Transverse colon (tissue), 4 donors: ENCODE data around the gene ZNF33B. TPM values are rescaled to one million over a fixed set of nuclear protein-coding genes. Genes with fewer than 3 reads are reported as not detected.

ENCODE experiments used
- DNase-seq: peaks from one replicate; pipeline ENCODE4 v3.0.0-alpha.2; 2019
- H3K27ac ChIP-seq, 4 donors: fragments of 200-600 bp; sonication (generic); 2 replicates each; pipeline ENCODE4 v1.5.1; 2016 to 2018; ENCODE audit warnings: inconsistent platforms in 4 of 4
- H3K27me3 ChIP-seq: fragments of 200-600 bp; sonication (generic); 2 replicates; pipeline ENCODE4 v1.5.1; 2017; ENCODE audit warnings: inconsistent platforms
- H3K36me3 ChIP-seq, 4 donors: fragments of 200-600 bp; sonication (generic); 2 replicates each; pipeline ENCODE4 v1.5.1; 2017 to 2019; ENCODE audit warnings: inconsistent platforms in 4 of 4
- H3K4me1 ChIP-seq, 4 donors: fragments of 200-600 bp; sonication (generic); 2 replicates each; pipeline ENCODE4 v1.5.1; 2017 to 2020; ENCODE audit warnings: inconsistent platforms in 4 of 4
- H3K4me3 ChIP-seq, 4 donors: fragments of 200-600 bp; sonication (generic); 1 replicate in 1 of 4; 2 replicates in 3 of 4; pipeline versions ENCODE4 v1.5.1 to v1.6.1; 2017 to 2019; ENCODE audit warnings: inconsistent platforms in 4 of 4
- H3K9me3 ChIP-seq, 2 donors: fragments of 200-600 bp; sonication (generic); 2 replicates each; pipeline ENCODE4 v1.5.1; 2017 to 2019; ENCODE audit warnings: inconsistent platforms in 2 of 2
- EP300 ChIP-seq: sonication (generic); formaldehyde crosslinking; IDR thresholded peaks from one replicate; pipeline ENCODE4 v1.6.1; 2017; ENCODE audit warnings: antibody characterized with exemption, low read depth
- POLR2A ChIP-seq: fragments of 450-650 bp; IDR thresholded peaks from one replicate; pipeline ENCODE4 v1.6.1; 2016; ENCODE audit warnings: antibody characterized with exemption, mild to moderate bottlenecking, moderate library complexity
- POLR2AphosphoS5 ChIP-seq, 3 donors: sonication (generic); formaldehyde crosslinking; IDR thresholded peaks; one replicate each; pipeline ENCODE4 v1.6.1; 2016; ENCODE audit warnings: antibody characterized with exemption in 3 of 3
- WGBS, 2 donors: methylation state at CpG; one replicate each; pipeline ENCODE4 v1.1.5; 2018; ENCODE audit warnings: low coverage in 1 of 2; 5-methylcytosine and 5-hydroxymethylcytosine counted together
- in situ Hi-C, 4 donors: fragments of 200-750 bp; cut with MboI; loops; one replicate each; pipeline versions ENCODE4 v1.15.0 to v1.15.1; 2017; ENCODE audit warnings: low sequenced_read_pairs in 3 of 4, low pct_ligation_motif_present in 1 of 4, low pct_unique_long_range_greater_than_20kb in 1 of 4
- intact Hi-C: fragments of 100-400 bp; cut with DNase I; formaldehyde crosslinking; loops from one replicate; pipeline ENCODE4 v1.15.1; 2023; ENCODE audit warnings: low total_unique reads
- total RNA-seq, 4 donors: library from RNA; depleted of rRNA; stranded (reverse); fragments of >200 nt; gene quantifications; one replicate each; pipeline ENCODE4 v1.1.0, GENCODE V29; 2016
- TF ChIP-seq, protein P1 (sequence below), 5 experiments: fragments of 200-600 bp in 3 of 5; fragments of 450-650 bp in 2 of 5; sonication (generic) in 3 of 5; IDR thresholded peaks; 1 replicate in 2 of 5; 2 replicates in 3 of 5; pipeline ENCODE4 v1.5.1; 2016 to 2017; ENCODE audit warnings: antibody characterized with exemption in 5 of 5, inconsistent platforms in 3 of 5, mild to moderate bottlenecking in 2 of 5, moderate library complexity in 1 of 5

ZNF33B gene
- total RNA-seq, 4 donors from 2014 or later = 4.1 to 20.3 (median 12.9) TPM

GRCh38 chr10:42654419-42654818, 16.0 kb upstream of the ZNF33B start:
- in situ Hi-C loops = no loop called here
- H3K9me3 ChIP-seq = no peaks in the 10 kb centered on the region
- no peak overlapping the region for H3K4me3 ChIP-seq
- DNase-seq = no peak
- no peaks in the 10 kb centered on the region for H3K36me3 ChIP-seq
- no peaks in the 10 kb centered on the region for H3K4me1 ChIP-seq
- H3K27ac ChIP-seq = no peak overlapping the region
- H3K27me3 ChIP-seq = no peaks in the 10 kb centered on the region
- intact Hi-C loops = no loop called here
- TF ChIP-seq POLR2A (no peak), EP300 (no peak), POLR2AphosphoS5 (IDR thresholded peaks at IDR 0.05) (no peak)
- TF ChIP-seq, protein P1, sequence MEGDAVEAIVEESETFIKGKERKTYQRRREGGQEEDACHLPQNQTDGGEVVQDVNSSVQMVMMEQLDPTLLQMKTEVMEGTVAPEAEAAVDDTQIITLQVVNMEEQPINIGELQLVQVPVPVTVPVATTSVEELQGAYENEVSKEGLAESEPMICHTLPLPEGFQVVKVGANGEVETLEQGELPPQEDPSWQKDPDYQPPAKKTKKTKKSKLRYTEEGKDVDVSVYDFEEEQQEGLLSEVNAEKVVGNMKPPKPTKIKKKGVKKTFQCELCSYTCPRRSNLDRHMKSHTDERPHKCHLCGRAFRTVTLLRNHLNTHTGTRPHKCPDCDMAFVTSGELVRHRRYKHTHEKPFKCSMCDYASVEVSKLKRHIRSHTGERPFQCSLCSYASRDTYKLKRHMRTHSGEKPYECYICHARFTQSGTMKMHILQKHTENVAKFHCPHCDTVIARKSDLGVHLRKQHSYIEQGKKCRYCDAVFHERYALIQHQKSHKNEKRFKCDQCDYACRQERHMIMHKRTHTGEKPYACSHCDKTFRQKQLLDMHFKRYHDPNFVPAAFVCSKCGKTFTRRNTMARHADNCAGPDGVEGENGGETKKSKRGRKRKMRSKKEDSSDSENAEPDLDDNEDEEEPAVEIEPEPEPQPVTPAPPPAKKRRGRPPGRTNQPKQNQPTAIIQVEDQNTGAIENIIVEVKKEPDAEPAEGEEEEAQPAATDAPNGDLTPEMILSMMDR (IDR thresholded peaks at IDR 0.05) = no peak
- 90 to 97% methylated on average over 6 of the region's 6 CpGs for WGBS, 2 donors

DNA sequence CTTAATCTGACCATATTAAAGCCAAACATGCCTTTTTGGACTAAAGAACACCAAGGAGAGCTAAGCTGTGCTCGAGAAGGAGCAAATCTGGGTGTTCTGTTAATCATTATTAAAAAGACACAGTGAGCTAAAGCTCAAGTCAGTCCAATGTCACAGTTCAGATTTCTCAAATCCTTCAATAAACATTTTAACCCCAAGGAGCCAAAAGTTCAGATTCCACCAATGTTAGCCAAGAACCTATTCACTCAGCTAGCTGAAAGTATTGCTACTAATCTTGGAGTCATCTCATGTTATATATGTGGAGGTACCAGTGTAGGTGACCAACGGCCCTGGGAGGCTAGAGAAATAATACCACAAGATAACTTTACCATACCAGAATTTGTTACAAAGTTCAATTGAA, 14.5 kb upstream of the ZNF33B start:
- 27 to 34% methylated on average over 2 of the region's 2 CpGs for WGBS, 2 donors
- DNase-seq = no peak

GRCh38 chr10:42650374-42650773, 12.0 kb upstream of the ZNF33B start:
- in situ Hi-C loops (no loop called here), intact Hi-C loops (no loop called here)
- Histone ChIP-seq H3K4me1 (no peaks in the 10 kb centered on the region), H3K27me3 (no peaks in the 10 kb centered on the region), H3K27ac (no peak overlapping the region), H3K4me3 (no peak overlapping the region), H3K36me3 (no peaks in the 10 kb centered on the region), H3K9me3 (no peaks in the 10 kb centered on the region)
- DNase-seq = no peak
- 80 to 90% methylated on average over 4 of the region's 4 CpGs for WGBS, 2 donors
- TF ChIP-seq, protein P1 (IDR thresholded peaks at IDR 0.05) = no peak
- TF ChIP-seq POLR2AphosphoS5 (IDR thresholded peaks at IDR 0.05) (no peak), EP300 (no peak), POLR2A (no peak)

More for the DNA sequence above, 14.5 kb upstream of the ZNF33B start:
- Histone ChIP-seq H3K27ac (no peak overlapping the region), H3K36me3 (no peaks in the 10 kb centered on the region), H3K4me3 (no peak overlapping the region), H3K4me1 (no peaks in the 10 kb centered on the region), H3K9me3 (no peaks in the 10 kb centered on the region), H3K27me3 (no peaks in the 10 kb centered on the region)
- intact Hi-C loops (no loop called here), in situ Hi-C loops (no loop called here)
- TF ChIP-seq EP300 (no peak), POLR2AphosphoS5 (IDR thresholded peaks at IDR 0.05) (no peak), POLR2A (no peak)
- TF ChIP-seq, protein P1 (IDR thresholded peaks at IDR 0.05) = no peak

DNA sequence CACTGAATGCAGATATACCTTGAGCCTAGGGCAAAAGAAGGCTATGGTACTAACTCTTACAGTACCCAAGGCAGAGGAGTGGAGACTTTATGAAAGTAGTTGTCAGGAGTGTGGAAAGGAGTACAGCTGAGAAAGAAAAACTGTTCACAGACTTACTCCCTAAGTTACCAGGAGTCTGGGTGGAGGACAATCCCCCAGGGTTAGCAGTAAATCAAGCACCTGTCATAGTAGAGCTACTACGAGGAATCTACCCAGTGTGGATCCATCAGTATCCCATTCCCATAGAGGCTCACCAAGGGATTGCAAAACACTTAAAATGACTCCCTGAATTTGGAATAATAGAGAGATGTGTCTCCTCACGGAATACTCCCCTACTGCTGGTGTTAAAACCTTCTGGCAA, 10.1 kb upstream of the ZNF33B start:
- no peaks in the 10 kb centered on the region for H3K9me3 ChIP-seq
- TF ChIP-seq POLR2A = no peak
- TF ChIP-seq POLR2AphosphoS5 (IDR thresholded peaks at IDR 0.05) = no peak
- TF ChIP-seq, protein P1 (IDR thresholded peaks at IDR 0.05) = no peak
- TF ChIP-seq EP300 = no peak
- H3K27ac ChIP-seq = no peak overlapping the region
- in situ Hi-C loops (no loop called here), intact Hi-C loops (no loop called here)
- no peak overlapping the region for H3K4me3 ChIP-seq
- DNase-seq = no peak
- H3K36me3 ChIP-seq = no peaks in the 10 kb centered on the region
- H3K4me1 ChIP-seq = no peaks in the 10 kb centered on the region
- H3K27me3 ChIP-seq = no peaks in the 10 kb centered on the region
- WGBS, 2 donors = 50 to 74% methylated on average over 1 to 2 of the region's 2 CpGs
